ENCODE measurements around the gene PSMC3IP.

DNA sequence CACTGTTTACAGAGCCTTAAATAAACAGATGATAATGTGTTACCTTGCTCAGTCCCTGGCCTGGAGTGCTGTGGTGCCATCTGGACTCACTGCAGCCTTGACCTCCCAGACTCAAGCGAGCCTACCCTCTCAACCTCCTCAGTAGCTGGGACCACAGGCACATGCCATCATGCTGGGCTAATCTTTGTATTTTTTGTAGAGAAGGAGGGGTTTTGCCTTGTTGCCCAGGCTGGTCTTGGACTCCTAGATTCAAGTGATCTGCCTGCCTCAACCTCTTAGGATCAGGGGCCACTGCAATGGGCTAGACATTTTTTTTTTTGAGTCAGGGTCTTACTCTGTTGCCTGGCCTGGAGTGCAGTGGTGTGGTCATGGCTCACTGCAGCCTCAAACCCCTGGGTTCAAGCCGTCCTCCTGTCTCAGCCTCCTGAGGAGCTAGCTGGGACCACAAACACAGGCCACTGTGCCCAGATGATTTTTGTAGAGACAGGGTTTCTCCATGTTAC lies 46.5 kb downstream of the PSMC3IP start:
- TF ChIP-seq POLR2A (IDR thresholded peaks at IDR 0.05): no peak
- TF ChIP-seq, protein P1, sequence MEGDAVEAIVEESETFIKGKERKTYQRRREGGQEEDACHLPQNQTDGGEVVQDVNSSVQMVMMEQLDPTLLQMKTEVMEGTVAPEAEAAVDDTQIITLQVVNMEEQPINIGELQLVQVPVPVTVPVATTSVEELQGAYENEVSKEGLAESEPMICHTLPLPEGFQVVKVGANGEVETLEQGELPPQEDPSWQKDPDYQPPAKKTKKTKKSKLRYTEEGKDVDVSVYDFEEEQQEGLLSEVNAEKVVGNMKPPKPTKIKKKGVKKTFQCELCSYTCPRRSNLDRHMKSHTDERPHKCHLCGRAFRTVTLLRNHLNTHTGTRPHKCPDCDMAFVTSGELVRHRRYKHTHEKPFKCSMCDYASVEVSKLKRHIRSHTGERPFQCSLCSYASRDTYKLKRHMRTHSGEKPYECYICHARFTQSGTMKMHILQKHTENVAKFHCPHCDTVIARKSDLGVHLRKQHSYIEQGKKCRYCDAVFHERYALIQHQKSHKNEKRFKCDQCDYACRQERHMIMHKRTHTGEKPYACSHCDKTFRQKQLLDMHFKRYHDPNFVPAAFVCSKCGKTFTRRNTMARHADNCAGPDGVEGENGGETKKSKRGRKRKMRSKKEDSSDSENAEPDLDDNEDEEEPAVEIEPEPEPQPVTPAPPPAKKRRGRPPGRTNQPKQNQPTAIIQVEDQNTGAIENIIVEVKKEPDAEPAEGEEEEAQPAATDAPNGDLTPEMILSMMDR (IDR thresholded peaks at IDR 0.05): no peak
